Measurements from ENCODE around the gene TOP3B. TPM values are rescaled to one million over a fixed set of nuclear protein-coding genes. Genes with fewer than 3 reads are reported as not detected.

The TOP3B gene
- total and polyA plus RNA-seq, 9 of the 15 experiments (the other 6 are each of a cell fraction or from before 2014, with no cell fraction given): 3.0 to 188 (median 112) TPM

DNA sequence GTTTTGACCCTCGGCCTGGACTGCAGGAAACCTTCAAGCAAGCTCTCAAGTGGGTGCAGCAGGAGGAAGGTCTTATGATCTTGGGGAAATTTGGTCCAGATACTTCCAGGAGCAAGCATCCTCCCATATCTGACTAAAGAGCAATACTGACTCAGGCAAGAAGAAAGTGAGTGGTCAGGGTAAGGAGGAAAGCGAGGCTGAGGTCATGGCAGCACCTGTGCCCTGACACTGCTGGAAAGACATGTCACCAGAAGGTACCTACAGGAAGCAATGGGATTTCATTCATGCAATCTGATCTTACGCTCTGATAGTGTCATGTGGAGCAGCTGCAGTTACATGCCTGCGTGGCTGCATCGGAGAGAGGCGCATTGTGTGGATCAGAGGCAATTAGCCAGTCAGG, 6.5 kb upstream of the TOP3B start:
- in situ Hi-C loops (cut with MboI): no loop called here
- TF ChIP-seq, protein P1, sequence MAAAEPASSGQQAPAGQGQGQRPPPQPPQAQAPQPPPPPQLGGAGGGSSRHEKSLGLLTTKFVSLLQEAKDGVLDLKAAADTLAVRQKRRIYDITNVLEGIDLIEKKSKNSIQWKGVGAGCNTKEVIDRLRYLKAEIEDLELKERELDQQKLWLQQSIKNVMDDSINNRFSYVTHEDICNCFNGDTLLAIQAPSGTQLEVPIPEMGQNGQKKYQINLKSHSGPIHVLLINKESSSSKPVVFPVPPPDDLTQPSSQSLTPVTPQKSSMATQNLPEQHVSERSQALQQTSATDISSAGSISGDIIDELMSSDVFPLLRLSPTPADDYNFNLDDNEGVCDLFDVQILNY (CRISPR knock-in tag; IDR thresholded peaks at IDR 0.05): 0 out of 2 replicates have a peak, but pooled peaks have one; percentile 83
- TF ChIP-seq TOE1 (IDR thresholded peaks at IDR 0.05; ENCODE audit: borderline replicate concordance) (no peak), TOE1 (CRISPR knock-in tag; IDR thresholded peaks at IDR 0.05; ENCODE audit: borderline replicate concordance, low read depth) (peak; percentile 82; the same call in 1 of the 2 replicates), MAFK (IDR thresholded peaks at IDR 0.05; ENCODE audit: low read length) (0 out of 2 replicates have a peak, but pooled peaks have one; percentile 12), RFX1 (IDR thresholded peaks at IDR 0.05) (no peak), ZSCAN29 (IDR thresholded peaks at IDR 0.05) (no peak), YBX1 (IDR thresholded peaks at IDR 0.05) (no peak), DPF2 (IDR thresholded peaks at IDR 0.05) (no peak), RNF2 (IDR thresholded peaks at IDR 0.05) (no peak), LARP7 (IDR thresholded peaks at IDR 0.05) (no peak)
- TF ChIP-seq, protein P2, sequence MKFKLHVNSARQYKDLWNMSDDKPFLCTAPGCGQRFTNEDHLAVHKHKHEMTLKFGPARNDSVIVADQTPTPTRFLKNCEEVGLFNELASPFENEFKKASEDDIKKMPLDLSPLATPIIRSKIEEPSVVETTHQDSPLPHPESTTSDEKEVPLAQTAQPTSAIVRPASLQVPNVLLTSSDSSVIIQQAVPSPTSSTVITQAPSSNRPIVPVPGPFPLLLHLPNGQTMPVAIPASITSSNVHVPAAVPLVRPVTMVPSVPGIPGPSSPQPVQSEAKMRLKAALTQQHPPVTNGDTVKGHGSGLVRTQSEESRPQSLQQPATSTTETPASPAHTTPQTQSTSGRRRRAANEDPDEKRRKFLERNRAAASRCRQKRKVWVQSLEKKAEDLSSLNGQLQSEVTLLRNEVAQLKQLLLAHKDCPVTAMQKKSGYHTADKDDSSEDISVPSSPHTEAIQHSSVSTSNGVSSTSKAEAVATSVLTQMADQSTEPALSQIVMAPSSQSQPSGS (CRISPR knock-in tag; IDR thresholded peaks at IDR 0.05): no peak
- TF ChIP-seq, protein P3, sequence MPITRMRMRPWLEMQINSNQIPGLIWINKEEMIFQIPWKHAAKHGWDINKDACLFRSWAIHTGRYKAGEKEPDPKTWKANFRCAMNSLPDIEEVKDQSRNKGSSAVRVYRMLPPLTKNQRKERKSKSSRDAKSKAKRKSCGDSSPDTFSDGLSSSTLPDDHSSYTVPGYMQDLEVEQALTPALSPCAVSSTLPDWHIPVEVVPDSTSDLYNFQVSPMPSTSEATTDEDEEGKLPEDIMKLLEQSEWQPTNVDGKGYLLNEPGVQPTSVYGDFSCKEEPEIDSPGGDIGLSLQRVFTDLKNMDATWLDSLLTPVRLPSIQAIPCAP (CRISPR knock-in tag; IDR thresholded peaks at IDR 0.05; ENCODE audit: borderline replicate concordance): no peak
- TF ChIP-seq, protein P4, sequence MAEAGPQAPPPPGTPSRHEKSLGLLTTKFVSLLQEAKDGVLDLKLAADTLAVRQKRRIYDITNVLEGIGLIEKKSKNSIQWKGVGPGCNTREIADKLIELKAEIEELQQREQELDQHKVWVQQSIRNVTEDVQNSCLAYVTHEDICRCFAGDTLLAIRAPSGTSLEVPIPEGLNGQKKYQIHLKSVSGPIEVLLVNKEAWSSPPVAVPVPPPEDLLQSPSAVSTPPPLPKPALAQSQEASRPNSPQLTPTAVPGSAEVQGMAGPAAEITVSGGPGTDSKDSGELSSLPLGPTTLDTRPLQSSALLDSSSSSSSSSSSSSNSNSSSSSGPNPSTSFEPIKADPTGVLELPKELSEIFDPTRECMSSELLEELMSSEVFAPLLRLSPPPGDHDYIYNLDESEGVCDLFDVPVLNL (CRISPR knock-in tag; IDR thresholded peaks at IDR 0.05; ENCODE audit: low read depth): 0 out of 2 replicates have a peak, but pooled peaks have one; percentile 67
- TF ChIP-seq, protein P5, sequence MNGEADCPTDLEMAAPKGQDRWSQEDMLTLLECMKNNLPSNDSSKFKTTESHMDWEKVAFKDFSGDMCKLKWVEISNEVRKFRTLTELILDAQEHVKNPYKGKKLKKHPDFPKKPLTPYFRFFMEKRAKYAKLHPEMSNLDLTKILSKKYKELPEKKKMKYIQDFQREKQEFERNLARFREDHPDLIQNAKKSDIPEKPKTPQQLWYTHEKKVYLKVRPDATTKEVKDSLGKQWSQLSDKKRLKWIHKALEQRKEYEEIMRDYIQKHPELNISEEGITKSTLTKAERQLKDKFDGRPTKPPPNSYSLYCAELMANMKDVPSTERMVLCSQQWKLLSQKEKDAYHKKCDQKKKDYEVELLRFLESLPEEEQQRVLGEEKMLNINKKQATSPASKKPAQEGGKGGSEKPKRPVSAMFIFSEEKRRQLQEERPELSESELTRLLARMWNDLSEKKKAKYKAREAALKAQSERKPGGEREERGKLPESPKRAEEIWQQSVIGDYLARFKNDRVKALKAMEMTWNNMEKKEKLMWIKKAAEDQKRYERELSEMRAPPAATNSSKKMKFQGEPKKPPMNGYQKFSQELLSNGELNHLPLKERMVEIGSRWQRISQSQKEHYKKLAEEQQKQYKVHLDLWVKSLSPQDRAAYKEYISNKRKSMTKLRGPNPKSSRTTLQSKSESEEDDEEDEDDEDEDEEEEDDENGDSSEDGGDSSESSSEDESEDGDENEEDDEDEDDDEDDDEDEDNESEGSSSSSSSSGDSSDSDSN (IDR thresholded peaks at IDR 0.05; ENCODE audit: borderline replicate concordance in 1 of 2, low read depth in 2 of 2, low read length in 2 of 2): peak in 1 of 2 experiments; percentile 58; a peak in 1 of 4 replicates
- TF ChIP-seq, protein P6, sequence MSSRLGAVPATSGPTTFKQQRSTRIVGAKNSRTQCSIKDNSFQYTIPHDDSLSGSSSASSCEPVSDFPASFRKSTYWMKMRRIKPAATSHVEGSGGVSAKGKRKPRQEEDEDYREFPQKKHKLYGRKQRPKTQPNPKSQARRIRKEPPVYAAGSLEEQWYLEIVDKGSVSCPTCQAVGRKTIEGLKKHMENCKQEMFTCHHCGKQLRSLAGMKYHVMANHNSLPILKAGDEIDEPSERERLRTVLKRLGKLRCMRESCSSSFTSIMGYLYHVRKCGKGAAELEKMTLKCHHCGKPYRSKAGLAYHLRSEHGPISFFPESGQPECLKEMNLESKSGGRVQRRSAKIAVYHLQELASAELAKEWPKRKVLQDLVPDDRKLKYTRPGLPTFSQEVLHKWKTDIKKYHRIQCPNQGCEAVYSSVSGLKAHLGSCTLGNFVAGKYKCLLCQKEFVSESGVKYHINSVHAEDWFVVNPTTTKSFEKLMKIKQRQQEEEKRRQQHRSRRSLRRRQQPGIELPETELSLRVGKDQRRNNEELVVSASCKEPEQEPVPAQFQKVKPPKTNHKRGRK (tag; IDR thresholded peaks at IDR 0.05): no peak

More for the DNA sequence above, 6.5 kb upstream of the TOP3B start:
- Histone ChIP-seq H3K9me1 (ENCODE audit: control insufficient read depth, insufficient read depth, low read length) (no peaks in the 10 kb centered on the region), H2AFZ (ENCODE audit: low read depth, low read length) (peak overlapping the region; percentile 10; the same call in 1 of the 2 replicates), H3K4me2 (ENCODE audit: insufficient read depth, low read length) (no peak overlapping the region; the same call in 1 of the 2 replicates), H3K27me3 (ENCODE audit: control insufficient read depth in 2 of 2, insufficient read depth in 2 of 2, low read length in 2 of 2) (peaks cover 0 to 16% of the 10 kb centered on the region in 2 experiments; a peak in 3 of 5 replicates), H3K36me3 (ENCODE audit: control insufficient read depth, insufficient read depth, low read length) (no peaks in the 10 kb centered on the region), H3K4me1 (replicated peaks in 1 of 2; ENCODE audit: control insufficient read depth in 2 of 2, insufficient read depth in 2 of 2, low read length in 2 of 2) (peaks cover 26 to 36% of the 10 kb centered on the region in 2 experiments; a peak in 4 of 5 replicates), H4K20me1 (replicated peaks; ENCODE audit: control insufficient read depth, insufficient read depth, low read length) (no peaks in the 10 kb centered on the region), H3K4me3 (no peak overlapping the region), H3K79me2 (ENCODE audit: control insufficient read depth, insufficient read depth, low read length) (no peaks in the 10 kb centered on the region), H3K9me3 (replicated peaks; ENCODE audit: control insufficient read depth, insufficient read depth, low read depth, low read length) (no peaks in the 10 kb centered on the region), H3K9ac (ENCODE audit: insufficient read depth in 1 of 2, low read depth in 2 of 2, low read length in 2 of 2) (no peak overlapping the region), H3K27ac (ENCODE audit: extremely low read depth, low read depth, low read length) (no peak overlapping the region)
- BruUV-seq (replicated peaks): no TSS peak
- ChIA-PET POLR2A (interaction anchor here (0.6 to 22.7 kb wide), 7 partner anchors 7 to 74 kb away, joined by 3 to 382 read pairs (median 32); partner anchors contain the start of genes PPM1F and TOP3B), CTCF (ENCODE audit: low intra/inter-chr PET ratio) (no interaction called here)
- FAIRE-seq: no peak
- intact Hi-C loops (cut with micrococcal nuclease): loop anchor here (5.0 kb wide), 2 partner anchors 58 to 208 kb away; no protein-coding TSS in a partner anchor
- peak in 1 of 4 experiments; percentile 50 for DNase-seq (ENCODE audit: extremely low read depth in 1 of 4, low spot score in 3 of 4)
- WGBS (ENCODE audit: insufficient coverage, low coverage, missing lambda C conversion rate): 38% methylated on average over 6 of the region's 6 CpGs
- no peak for ATAC-seq
